ENCODE data around the gene APOBEC3A.

GRCh38 chr22:38911434-38911833 is 46.0 kb upstream of the APOBEC3A start:
- TF ChIP-seq CTCF (IDR thresholded peaks at IDR 0.05) (no peak), POLR2A (IDR thresholded peaks at IDR 0.05) (no peak)

All from lower leg skin (tissue), 3 donors.